ENCODE measurements around the gene RNF152.

Gene RNF152

GRCh38 chr18:61892683-61893308 is at the start of gene RNF152:
Gene RNF152, minus strand, starts transcription at chr18:61893007. Its CDS starts 76,544 bp downstream, at chr18:61816463.
- in situ Hi-C loops (cut with MboI; ENCODE audit: low pct_unique_long_range_greater_than_20kb, low sequenced_read_pairs): no loop called here
- DNase-seq: peak; percentile 24

- DNase-seq: no peak
- in situ Hi-C loops (cut with MboI; ENCODE audit: low pct_unique_long_range_greater_than_20kb, low sequenced_read_pairs): no loop called here
Observed at GRCh38 chr18:61941948-61942471, 49.2 kb upstream of the RNF152 start.

- in situ Hi-C loops (cut with MboI; ENCODE audit: low pct_unique_long_range_greater_than_20kb, low sequenced_read_pairs): no loop called here
- no peak for DNase-seq
Observed at GRCh38 chr18:61939046-61939674, 46.4 kb upstream of the RNF152 start.

GRCh38 chr18:61935362-61935761 is 42.6 kb upstream of the RNF152 start:
- in situ Hi-C loops (cut with MboI; ENCODE audit: low pct_unique_long_range_greater_than_20kb, low sequenced_read_pairs): no loop called here
- peak; percentile 15 for DNase-seq

GRCh38 chr18:61931654-61932379 is 39.0 kb upstream of the RNF152 start:
- in situ Hi-C loops (cut with MboI; ENCODE audit: low pct_unique_long_range_greater_than_20kb, low sequenced_read_pairs): no loop called here
- DNase-seq: no peak

- in situ Hi-C loops (cut with MboI; ENCODE audit: low pct_unique_long_range_greater_than_20kb, low sequenced_read_pairs): no loop called here
- no peak for DNase-seq
Observed at GRCh38 chr18:61929881-61930640, 37.3 kb upstream of the RNF152 start.

GRCh38 chr18:61926532-61926931 is 33.7 kb upstream of the RNF152 start:
- in situ Hi-C loops (cut with MboI; ENCODE audit: low pct_unique_long_range_greater_than_20kb, low sequenced_read_pairs): no loop called here
- DNase-seq: peak; percentile 8

- DNase-seq: no peak
- in situ Hi-C loops (cut with MboI; ENCODE audit: low pct_unique_long_range_greater_than_20kb, low sequenced_read_pairs): no loop called here
Observed at GRCh38 chr18:61924550-61924949, 31.7 kb upstream of the RNF152 start.

GRCh38 chr18:61922435-61922834 is 29.6 kb upstream of the RNF152 start:
- in situ Hi-C loops (cut with MboI; ENCODE audit: low pct_unique_long_range_greater_than_20kb, low sequenced_read_pairs): no loop called here
- no peak for DNase-seq

GRCh38 chr18:61921621-61922235 is 28.9 kb upstream of the RNF152 start:
- in situ Hi-C loops (cut with MboI; ENCODE audit: low pct_unique_long_range_greater_than_20kb, low sequenced_read_pairs): no loop called here
- DNase-seq: no peak

- in situ Hi-C loops (cut with MboI; ENCODE audit: low pct_unique_long_range_greater_than_20kb, low sequenced_read_pairs): no loop called here
- DNase-seq: no peak
Observed at GRCh38 chr18:61917818-61918217, 25.0 kb upstream of the RNF152 start.

GRCh38 chr18:61912476-61912875 is 19.7 kb upstream of the RNF152 start:
- in situ Hi-C loops (cut with MboI; ENCODE audit: low pct_unique_long_range_greater_than_20kb, low sequenced_read_pairs): no loop called here
- DNase-seq: no peak

- in situ Hi-C loops (cut with MboI; ENCODE audit: low pct_unique_long_range_greater_than_20kb, low sequenced_read_pairs): no loop called here
- no peak for DNase-seq
Observed at GRCh38 chr18:61910101-61910500, 17.3 kb upstream of the RNF152 start.

GRCh38 chr18:61908661-61909060 is 15.9 kb upstream of the RNF152 start:
- no peak for DNase-seq
- in situ Hi-C loops (cut with MboI; ENCODE audit: low pct_unique_long_range_greater_than_20kb, low sequenced_read_pairs): no loop called here

- peak; percentile 54 for DNase-seq
- in situ Hi-C loops (cut with MboI; ENCODE audit: low pct_unique_long_range_greater_than_20kb, low sequenced_read_pairs): no loop called here
Observed at GRCh38 chr18:61901323-61901986, 8.6 kb upstream of the RNF152 start.

- DNase-seq: no peak
- in situ Hi-C loops (cut with MboI; ENCODE audit: low pct_unique_long_range_greater_than_20kb, low sequenced_read_pairs): no loop called here
Observed at GRCh38 chr18:61900504-61901281, 7.9 kb upstream of the RNF152 start.

GRCh38 chr18:61898640-61899101 is 5.9 kb upstream of the RNF152 start:
- no peak for DNase-seq
- in situ Hi-C loops (cut with MboI; ENCODE audit: low pct_unique_long_range_greater_than_20kb, low sequenced_read_pairs): no loop called here

GRCh38 chr18:61896757-61897156 is 4.0 kb upstream of the RNF152 start:
- no peak for DNase-seq
- in situ Hi-C loops (cut with MboI; ENCODE audit: low pct_unique_long_range_greater_than_20kb, low sequenced_read_pairs): no loop called here
